ENCODE data around the gene TULP1.

- TF ChIP-seq NFE2L1 (CRISPR knock-in tag; IDR thresholded peaks at IDR 0.05; ENCODE audit: borderline replicate concordance) (no peak), CTCF (CRISPR knock-in tag; IDR thresholded peaks at IDR 0.05) (no peak), TAF1 (CRISPR knock-in tag; IDR thresholded peaks at IDR 0.05) (no peak), NFIC (IDR thresholded peaks at IDR 0.05; ENCODE audit: low read length) (no peak), MNT (IDR thresholded peaks at IDR 0.05) (no peak), ZNF546 (CRISPR knock-in tag; conservative IDR thresholded peaks at IDR 0.05) (no peak)
- TF ChIP-seq, protein P1, sequence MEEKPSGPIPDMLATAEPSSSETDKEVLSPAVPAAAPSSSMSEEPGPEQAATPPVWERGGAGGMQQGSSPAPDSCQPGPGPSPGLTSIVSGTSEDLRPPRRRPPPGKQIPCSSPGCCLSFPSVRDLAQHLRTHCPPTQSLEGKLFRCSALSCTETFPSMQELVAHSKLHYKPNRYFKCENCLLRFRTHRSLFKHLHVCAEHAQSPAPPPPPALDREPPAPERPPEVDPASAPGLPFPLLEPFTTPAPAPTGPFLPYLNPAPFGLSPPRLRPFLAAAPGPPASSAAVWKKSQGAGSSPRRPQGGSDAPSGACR (CRISPR knock-in tag; IDR thresholded peaks at IDR 0.05): no peak
These were observed 18.5 kb downstream of the TULP1 start for GRCh38 chr6:35494161-35494563.
